ENCODE results near the gene AATF.
A peak's percentile ranks its signal among the peaks of the same experiment; 100 is the strongest.

AATF gene

DNA sequence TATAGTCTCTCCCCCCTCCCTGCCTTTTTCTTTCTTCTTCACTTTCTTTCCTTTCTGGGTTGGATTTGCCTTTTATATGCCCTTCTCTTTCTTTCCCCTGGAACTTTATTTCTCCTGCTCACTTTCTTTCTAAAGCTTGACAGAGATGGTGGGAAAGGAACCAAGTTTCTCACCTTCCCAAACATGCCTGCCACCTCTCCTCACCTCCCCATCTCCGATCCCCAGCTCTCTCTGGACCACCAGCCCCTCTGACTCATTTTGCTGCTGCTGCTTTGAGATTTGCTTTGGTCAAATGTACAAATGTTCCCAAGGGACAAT lies 18.2 kb upstream of the AATF start:
- TF ChIP-seq, protein P1, sequence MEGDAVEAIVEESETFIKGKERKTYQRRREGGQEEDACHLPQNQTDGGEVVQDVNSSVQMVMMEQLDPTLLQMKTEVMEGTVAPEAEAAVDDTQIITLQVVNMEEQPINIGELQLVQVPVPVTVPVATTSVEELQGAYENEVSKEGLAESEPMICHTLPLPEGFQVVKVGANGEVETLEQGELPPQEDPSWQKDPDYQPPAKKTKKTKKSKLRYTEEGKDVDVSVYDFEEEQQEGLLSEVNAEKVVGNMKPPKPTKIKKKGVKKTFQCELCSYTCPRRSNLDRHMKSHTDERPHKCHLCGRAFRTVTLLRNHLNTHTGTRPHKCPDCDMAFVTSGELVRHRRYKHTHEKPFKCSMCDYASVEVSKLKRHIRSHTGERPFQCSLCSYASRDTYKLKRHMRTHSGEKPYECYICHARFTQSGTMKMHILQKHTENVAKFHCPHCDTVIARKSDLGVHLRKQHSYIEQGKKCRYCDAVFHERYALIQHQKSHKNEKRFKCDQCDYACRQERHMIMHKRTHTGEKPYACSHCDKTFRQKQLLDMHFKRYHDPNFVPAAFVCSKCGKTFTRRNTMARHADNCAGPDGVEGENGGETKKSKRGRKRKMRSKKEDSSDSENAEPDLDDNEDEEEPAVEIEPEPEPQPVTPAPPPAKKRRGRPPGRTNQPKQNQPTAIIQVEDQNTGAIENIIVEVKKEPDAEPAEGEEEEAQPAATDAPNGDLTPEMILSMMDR (IDR thresholded peaks at IDR 0.05; ENCODE audit: low read length, missing control alignments) = no peak
- no peak for DNase-seq (ENCODE audit: low read depth)
- H3K4me3 ChIP-seq (replicated peaks; ENCODE audit: low read depth, low read length) = no peak overlapping the region

DNA sequence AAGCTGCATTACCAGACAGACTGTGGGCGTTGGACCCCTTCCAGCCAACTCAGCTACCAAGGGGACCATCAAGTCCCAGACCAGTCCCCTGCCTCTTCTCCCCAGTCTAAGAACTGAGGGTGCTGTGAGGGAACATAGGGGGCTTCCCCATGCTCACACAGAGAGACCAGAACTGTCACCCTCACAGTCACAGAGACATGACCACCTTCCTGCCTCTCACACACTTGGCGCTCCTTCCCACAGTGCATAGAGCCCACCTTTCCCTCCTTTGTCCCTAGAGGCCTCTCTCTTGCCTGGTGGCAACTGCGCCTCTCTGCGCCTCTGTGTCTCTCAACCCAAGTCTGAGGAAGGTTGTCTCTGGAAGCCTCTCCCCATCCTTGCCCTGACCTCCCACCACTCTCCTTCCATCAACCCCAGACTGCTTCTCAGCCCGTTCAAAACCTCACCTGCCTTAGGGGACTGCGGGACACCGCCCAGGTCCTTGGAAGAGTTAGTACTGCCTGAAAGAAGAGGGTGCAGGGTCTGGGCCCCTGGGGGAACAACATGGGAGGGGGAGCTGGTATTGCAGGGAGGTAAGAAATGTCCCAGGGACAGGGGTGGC lies 17.6 kb upstream of the AATF start:
- TF ChIP-seq, protein P1 (IDR thresholded peaks at IDR 0.05; ENCODE audit: low read length, missing control alignments) = no peak
- H3K4me3 ChIP-seq (replicated peaks; ENCODE audit: low read depth, low read length) = no peak overlapping the region
- no peak for DNase-seq (ENCODE audit: low read depth)

DNA sequence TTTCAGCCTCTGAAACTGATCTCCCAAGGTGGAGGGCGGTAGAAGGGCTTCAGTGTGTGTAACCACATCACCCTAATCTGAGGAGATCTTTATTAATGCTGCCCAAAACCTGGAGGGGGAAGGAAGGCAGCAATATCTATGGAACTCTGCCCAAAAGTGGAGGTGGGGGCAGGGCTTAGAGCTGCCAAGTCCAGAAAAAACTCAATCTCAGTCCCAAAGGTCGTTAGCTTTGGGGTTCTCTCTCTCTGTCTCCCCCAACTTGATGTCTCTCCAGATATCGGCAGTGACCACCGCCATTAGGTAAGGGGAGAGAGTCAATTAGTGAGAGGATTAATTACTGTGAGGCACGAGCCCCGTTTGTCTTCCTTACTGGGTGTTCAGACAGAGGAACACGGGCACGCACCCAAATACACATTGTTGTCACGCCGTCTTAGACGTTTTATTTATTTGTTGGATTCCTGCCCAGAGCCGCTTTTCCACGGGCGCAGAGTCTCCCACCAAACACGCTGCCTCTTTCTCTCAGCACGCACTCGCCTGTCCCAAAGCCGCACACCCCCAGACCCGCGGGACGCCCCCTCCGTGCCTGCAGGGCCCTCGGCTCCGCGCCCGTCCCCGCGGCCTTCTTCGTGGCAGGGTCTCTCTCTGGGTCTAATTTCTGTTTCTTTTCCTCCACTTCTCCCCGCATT lies 16.9 kb upstream of the AATF start:
- TF ChIP-seq, protein P1 (IDR thresholded peaks at IDR 0.05; ENCODE audit: low read length, missing control alignments) = no peak
- DNase-seq (ENCODE audit: low read depth) = no peak
- peak overlapping the region; percentile 5 for H3K4me3 ChIP-seq (replicated peaks; ENCODE audit: low read depth, low read length)

DNA sequence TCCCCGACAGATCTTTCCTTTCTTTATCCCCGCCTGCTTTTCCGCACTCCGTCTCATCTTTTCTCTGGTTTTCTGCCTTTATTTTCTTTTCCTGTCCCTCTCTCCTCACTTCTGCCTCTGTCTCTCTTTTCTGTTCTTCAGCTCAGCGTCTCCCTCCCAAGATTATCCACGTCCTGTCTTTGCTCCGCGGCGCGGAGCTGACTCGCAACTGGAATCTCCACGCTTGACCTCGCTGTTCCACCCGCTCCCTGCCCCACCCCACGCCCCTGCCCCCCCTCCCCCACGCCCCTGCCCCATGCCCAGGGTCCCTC lies 16.4 kb upstream of the AATF start:
- peak overlapping the region; percentile 5 for H3K4me3 ChIP-seq (replicated peaks; ENCODE audit: low read depth, low read length)
- no peak for DNase-seq (ENCODE audit: low read depth)
- TF ChIP-seq, protein P1 (IDR thresholded peaks at IDR 0.05; ENCODE audit: low read length, missing control alignments) = no peak

DNA sequence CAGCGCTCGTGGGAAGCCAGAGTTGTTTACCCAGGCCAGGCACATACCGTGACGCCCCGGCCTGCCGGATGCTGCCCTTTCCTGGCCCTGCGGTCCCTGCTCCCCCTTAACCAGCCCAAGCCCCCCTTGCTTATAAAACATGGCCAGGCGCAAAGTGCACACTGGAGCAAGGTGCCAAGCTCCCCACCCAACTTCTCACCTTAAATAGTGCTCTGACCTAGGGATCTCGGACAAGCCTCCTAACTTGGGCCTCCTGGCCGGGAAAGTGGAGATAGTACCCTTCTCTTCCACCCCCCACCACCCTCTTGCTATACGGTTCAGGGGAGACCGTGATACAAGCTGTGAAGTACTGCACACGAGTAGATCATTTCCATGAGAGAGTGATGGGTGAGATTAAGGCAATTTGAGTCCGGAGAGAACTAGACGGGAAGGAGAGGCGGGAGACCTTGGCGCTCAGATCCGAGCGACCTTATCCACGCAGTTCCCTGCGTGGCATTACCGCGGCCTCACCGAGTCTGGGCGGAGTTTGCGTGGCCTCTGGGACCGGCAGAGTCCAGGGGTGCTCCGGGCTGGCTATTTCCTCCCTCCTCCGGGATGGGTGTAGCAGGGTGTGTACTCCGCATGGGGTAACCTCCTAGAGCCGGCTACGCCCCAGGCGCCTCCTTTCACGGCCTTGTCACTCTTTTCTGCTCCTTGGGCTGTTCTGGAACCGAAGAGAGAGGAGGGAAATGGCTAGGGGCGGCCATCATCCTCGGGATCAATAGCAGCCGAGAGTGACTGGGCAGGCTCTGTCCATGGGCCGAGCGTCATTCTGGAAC lies 15.9 kb upstream of the AATF start:
- no peak for DNase-seq (ENCODE audit: low read depth)
- TF ChIP-seq, protein P1 (IDR thresholded peaks at IDR 0.05; ENCODE audit: low read length, missing control alignments) = no peak
- no peak overlapping the region for H3K4me3 ChIP-seq (replicated peaks; ENCODE audit: low read depth, low read length)

DNA sequence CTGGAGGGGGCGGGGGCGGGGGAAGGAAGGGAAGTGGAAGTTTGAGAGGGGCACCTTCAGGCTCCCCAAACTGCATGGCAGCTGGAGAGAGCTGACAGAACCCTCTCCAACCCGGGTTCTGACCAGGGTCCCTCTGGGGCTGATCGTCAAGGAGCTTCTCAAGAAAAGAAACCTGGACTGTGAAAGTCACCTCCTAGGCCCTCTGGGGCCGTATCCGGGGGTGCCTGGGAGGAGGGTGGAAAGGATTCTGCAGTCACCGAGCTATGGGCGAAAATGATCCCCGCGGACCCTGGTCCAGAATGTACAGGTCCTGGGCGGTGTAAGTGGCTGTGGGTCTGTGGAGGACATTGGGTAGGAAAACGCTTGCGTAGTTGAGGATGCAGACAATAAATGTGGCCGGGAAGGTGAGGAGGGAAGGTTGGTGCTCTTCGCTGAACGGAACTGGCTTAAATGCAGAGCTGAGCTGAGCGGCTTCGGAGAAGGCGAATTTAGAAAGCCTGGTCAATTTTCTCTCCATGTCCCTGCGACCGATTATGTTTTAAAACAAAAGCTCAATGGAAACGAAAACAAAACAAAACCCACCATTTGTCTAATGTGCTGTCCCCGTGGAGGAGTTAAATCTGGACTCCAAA lies 15.1 kb upstream of the AATF start:
- no peak for DNase-seq (ENCODE audit: low read depth)
- no peak overlapping the region for H3K4me3 ChIP-seq (replicated peaks; ENCODE audit: low read depth, low read length)
- TF ChIP-seq, protein P1 (IDR thresholded peaks at IDR 0.05; ENCODE audit: low read length, missing control alignments) = no peak
